RWPE2 (cell line): Measurements from ENCODE around the gene HOXD3.

Experiments
- ATAC-seq: fragments of 200-7000 bp; cut with Tn5 transposase; 3 replicates; pipeline ENCODE4 v1.9.1; 2021; ENCODE audit warnings: low read depth
- DNase-seq: peaks from one replicate; pipeline ENCODE4 v3.0.0-alpha.2; 2020; ENCODE audit warnings: low spot score
- H3K27ac ChIP-seq: fragments of 450-650 bp; 2 replicates; pipeline ENCODE4 v1.5.1; 2017; ENCODE audit warnings: mild to moderate bottlenecking; ENCODE audit not compliant: poor library complexity, severe bottlenecking
- H3K27me3 ChIP-seq: fragments of 250-450 bp; sonication (Bioruptor Pico); 2 replicates; pipeline ENCODE4 v1.5.1; 2021; ENCODE audit warnings: mild to moderate bottlenecking, moderate library complexity; ENCODE audit not compliant: insufficient read depth, poor library complexity, severe bottlenecking
- H3K36me3 ChIP-seq: fragments of 250-450 bp; sonication (Bioruptor Pico); 2 replicates; pipeline ENCODE4 v1.5.1; 2020; ENCODE audit warnings: low read depth, mild to moderate bottlenecking, moderate library complexity
- H3K4me1 ChIP-seq: fragments of 250-450 bp; sonication (Bioruptor Pico); 2 replicates; pipeline ENCODE4 v1.5.1; 2021; ENCODE audit warnings: mild to moderate bottlenecking, moderate library complexity; ENCODE audit not compliant: insufficient read depth, poor library complexity, severe bottlenecking
- H3K4me3 ChIP-seq: fragments of 250-450 bp; sonication (Bioruptor Pico); 2 replicates; pipeline ENCODE4 v1.5.1; 2021; ENCODE audit warnings: mild to moderate bottlenecking, moderate library complexity; ENCODE audit not compliant: severe bottlenecking
- H3K9me3 ChIP-seq: fragments of 250-450 bp; sonication (Bioruptor Pico); 2 replicates; pipeline ENCODE4 v1.5.1; 2021; ENCODE audit warnings: mild to moderate bottlenecking, moderate library complexity; ENCODE audit not compliant: severe bottlenecking
- TF ChIP-seq, protein P1 (sequence below): fragments of 450-650 bp; IDR thresholded peaks from one replicate; pipeline ENCODE4 v1.5.1; 2017; ENCODE audit warnings: mild to moderate bottlenecking, moderate library complexity; ENCODE audit not compliant: poor library complexity, severe bottlenecking

HOXD3 gene

DNA sequence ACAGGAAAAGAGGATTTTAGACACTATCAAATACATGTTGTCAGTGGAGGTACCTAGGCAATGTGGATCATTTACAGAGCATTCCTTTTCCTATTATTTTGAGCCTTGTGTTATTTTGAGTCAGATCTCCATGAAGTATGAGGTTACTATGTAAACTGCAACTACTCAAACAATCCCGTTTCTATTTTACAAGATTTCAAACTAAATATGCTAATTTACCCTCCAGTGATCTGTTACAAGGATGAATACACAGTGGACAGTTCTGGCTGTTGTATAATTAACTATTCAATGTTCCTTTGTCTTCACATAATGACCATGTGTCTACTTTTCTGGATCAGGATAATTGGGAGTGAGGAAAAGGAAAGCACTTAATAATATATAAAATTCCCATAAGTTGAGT lies 35.9 kb downstream of the HOXD3 start:
- ATAC-seq (no peak), DNase-seq (no peak)
- H3K36me3 ChIP-seq = no peaks in the 10 kb centered on the region
- H3K4me1 ChIP-seq = no peaks in the 10 kb centered on the region
- peaks cover 7% of the 10 kb centered on the region for H3K27me3 ChIP-seq
- no peak overlapping the region for H3K27ac ChIP-seq
- H3K4me3 ChIP-seq = no peak overlapping the region
- TF ChIP-seq, protein P1, sequence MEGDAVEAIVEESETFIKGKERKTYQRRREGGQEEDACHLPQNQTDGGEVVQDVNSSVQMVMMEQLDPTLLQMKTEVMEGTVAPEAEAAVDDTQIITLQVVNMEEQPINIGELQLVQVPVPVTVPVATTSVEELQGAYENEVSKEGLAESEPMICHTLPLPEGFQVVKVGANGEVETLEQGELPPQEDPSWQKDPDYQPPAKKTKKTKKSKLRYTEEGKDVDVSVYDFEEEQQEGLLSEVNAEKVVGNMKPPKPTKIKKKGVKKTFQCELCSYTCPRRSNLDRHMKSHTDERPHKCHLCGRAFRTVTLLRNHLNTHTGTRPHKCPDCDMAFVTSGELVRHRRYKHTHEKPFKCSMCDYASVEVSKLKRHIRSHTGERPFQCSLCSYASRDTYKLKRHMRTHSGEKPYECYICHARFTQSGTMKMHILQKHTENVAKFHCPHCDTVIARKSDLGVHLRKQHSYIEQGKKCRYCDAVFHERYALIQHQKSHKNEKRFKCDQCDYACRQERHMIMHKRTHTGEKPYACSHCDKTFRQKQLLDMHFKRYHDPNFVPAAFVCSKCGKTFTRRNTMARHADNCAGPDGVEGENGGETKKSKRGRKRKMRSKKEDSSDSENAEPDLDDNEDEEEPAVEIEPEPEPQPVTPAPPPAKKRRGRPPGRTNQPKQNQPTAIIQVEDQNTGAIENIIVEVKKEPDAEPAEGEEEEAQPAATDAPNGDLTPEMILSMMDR = no peak
- H3K9me3 ChIP-seq = no peaks in the 10 kb centered on the region

DNA sequence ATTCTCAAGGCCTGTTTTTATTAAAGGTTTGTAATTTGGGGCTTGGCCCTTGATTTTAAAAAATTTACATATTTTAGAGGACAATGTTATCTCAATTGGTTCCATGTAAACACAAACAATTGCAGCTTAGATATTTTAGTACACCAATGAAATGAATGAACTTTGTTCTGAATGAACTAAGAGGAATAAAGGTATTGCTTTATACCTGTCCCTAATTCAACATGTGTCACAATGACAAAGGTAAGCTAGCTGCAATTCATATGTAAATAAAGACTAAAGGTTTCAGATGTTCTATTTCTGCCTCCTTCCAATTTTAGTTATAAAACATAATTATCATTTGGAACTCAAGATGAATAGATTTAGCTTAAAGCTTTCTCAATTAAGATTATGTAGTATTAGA lies 42.8 kb downstream of the HOXD3 start:
- TF ChIP-seq, protein P1 = no peak
- DNase-seq (no peak), ATAC-seq (no peak)
- Histone ChIP-seq H3K4me1 (no peaks in the 10 kb centered on the region), H3K27ac (no peak overlapping the region), H3K4me3 (no peak overlapping the region), H3K9me3 (no peaks in the 10 kb centered on the region), H3K36me3 (no peaks in the 10 kb centered on the region), H3K27me3 (no peaks in the 10 kb centered on the region)

DNA sequence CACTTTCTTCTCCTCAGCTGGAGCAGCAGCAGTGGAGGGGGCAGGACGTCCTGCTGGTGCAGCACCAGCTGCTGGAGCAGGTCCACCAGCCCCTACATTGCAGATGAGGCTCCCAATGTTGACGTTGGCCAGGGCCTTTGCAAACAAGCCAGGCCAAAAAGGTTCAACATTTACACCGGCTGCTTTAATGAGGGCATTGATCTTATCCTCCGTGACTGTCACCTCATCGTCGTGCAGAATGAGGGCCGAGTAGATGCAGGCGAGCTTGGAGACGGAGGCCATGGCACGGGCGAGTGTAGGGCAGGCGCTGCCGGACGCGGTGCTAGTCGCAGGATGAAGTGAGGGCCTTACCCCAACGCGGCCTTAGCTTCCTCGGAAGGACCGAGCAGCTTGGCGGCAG lies 43.9 kb downstream of the HOXD3 start:
- no peaks in the 10 kb centered on the region for H3K36me3 ChIP-seq
- H3K4me1 ChIP-seq = no peaks in the 10 kb centered on the region
- ATAC-seq = no peak
- TF ChIP-seq, protein P1 = no peak
- H3K27ac ChIP-seq = no peak overlapping the region
- H3K9me3 ChIP-seq = no peaks in the 10 kb centered on the region
- no peaks in the 10 kb centered on the region for H3K27me3 ChIP-seq
- DNase-seq = no peak
- no peak overlapping the region for H3K4me3 ChIP-seq

DNA sequence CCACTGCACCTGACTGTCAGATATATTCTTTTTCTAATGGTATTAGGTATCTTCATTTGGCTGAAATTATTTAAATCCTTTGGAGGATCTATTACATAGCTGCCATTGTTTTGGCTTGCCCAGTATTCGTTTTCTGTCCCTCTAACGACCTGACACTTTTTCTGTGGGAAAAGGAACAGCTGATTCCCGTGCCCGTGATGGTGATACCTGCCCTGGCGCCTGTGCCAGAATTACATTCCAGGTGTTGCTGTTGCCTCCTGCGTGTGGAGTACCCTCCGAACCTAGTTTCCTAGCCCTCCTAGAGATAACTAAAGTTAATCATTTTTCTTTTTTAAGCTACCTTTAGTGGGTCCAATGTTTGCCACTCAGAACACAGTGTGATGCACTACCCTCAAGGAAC lies 45.4 kb downstream of the HOXD3 start:
- H3K9me3 ChIP-seq = no peaks in the 10 kb centered on the region
- H3K27me3 ChIP-seq = no peaks in the 10 kb centered on the region
- ATAC-seq (no peak), DNase-seq (no peak)
- no peaks in the 10 kb centered on the region for H3K36me3 ChIP-seq
- H3K27ac ChIP-seq = no peak overlapping the region
- H3K4me3 ChIP-seq = no peak overlapping the region
- TF ChIP-seq, protein P1 = no peak
- no peaks in the 10 kb centered on the region for H3K4me1 ChIP-seq

DNA sequence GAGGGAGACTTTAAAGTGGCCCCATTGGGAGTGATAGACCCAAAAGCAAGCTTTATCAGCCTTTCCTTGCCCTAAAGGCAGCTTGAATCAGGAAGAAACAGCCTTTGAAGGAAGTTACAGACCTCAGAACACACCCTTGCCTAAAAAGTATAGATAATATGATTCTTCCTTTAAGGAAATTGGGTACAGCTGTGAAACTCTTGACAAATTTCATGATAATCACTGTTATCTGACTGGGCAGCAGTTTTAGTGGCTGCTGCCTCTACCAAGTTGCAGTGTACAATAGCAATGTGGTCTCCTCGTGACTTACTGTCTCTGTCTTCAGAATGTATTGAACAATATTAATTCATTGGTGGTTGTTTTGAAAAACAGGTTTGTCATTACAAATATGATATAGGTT lies 48.0 kb downstream of the HOXD3 start:
- H3K36me3 ChIP-seq = no peaks in the 10 kb centered on the region
- no peak for DNase-seq
- TF ChIP-seq, protein P1 = no peak
- no peaks in the 10 kb centered on the region for H3K4me1 ChIP-seq
- no peak for ATAC-seq
- H3K27me3 ChIP-seq = no peaks in the 10 kb centered on the region
- H3K9me3 ChIP-seq = no peaks in the 10 kb centered on the region
- H3K4me3 ChIP-seq = no peak overlapping the region
- no peak overlapping the region for H3K27ac ChIP-seq
